Cardiac fibroblast (primary cell): ENCODE results near the gene RBKS.
A peak's percentile ranks its signal among the peaks of the same experiment; 100 is the strongest.

Experiments used
- DNase-seq, 2 donors: peaks; one replicate each; pipeline versions ENCODE4 v3.0.0 to v3.0.0-alpha.2; 2010; ENCODE audit warnings: low read depth in 2 of 2
- H3K4me3 ChIP-seq, 2 donors: replicated peaks in 1 of 2; 1 replicate in 1 of 2; 2 replicates in 1 of 2; pipeline ENCODE4 v1.5.1; 2011; ENCODE audit warnings: low read depth in 2 of 2, low read length in 2 of 2, mild to moderate bottlenecking in 2 of 2, moderate library complexity in 1 of 2
- CTCF ChIP-seq: IDR thresholded peaks from one replicate; pipeline ENCODE4 v1.5.1; 2011; ENCODE audit warnings: low read depth, mild to moderate bottlenecking, low read length, inconsistent platforms

RBKS gene

GRCh38 chr2:27890146-27890923 is at the start of gene RBKS, which contains the start of gene BABAM2:
Gene RBKS (minus strand): TSS chr2:27890387. CDS start chr2:27890345, 42 bp downstream.
Gene BABAM2 (plus strand): TSS chr2:27890729. CDS start chr2:27894557, 3,828 bp downstream.
- no peak for TF ChIP-seq CTCF
- DNase-seq: peak; percentile 81 to 87
- peak within 1 kb of the TSS; percentile 79 to 84 for H3K4me3 ChIP-seq

GRCh38 chr2:27935026-27935425 is 44.8 kb upstream of the RBKS start:
- no peak overlapping the region for H3K4me3 ChIP-seq
- no peak for DNase-seq
- TF ChIP-seq CTCF: no peak

GRCh38 chr2:27932396-27932795 is 42.2 kb upstream of the RBKS start:
- no peak for TF ChIP-seq CTCF
- H3K4me3 ChIP-seq: no peak overlapping the region
- peak; percentile 18 to 75 for DNase-seq

DNA sequence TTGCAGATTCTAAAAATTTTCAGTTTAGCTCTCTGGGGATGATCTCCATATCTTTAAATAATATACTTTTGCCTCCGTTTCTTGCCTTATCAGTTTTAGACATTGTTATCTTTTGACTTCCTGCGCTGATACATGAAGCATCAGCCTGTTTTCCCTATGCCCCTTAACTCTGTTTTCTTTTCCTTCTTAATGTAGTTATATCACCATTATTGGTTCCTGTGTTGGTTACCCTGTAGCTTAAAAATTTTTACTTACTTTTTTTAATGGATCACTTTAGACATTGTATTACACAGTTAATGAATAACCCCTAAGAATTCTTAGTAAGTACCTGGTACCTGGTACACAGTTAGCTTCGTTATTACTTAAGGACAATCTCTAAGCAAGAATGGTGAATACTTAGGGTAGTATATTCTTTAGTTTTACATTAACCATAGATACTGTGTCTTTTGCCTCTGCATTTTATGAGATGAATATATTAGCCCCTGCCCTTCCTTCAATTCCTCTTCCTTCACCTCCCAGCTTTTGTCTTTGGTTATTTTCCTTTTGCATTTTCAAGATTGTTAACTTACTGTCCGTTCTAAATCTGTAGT is 41.3 kb upstream of the RBKS start:
- DNase-seq: no peak
- no peak for TF ChIP-seq CTCF
- H3K4me3 ChIP-seq: no peak overlapping the region

DNA sequence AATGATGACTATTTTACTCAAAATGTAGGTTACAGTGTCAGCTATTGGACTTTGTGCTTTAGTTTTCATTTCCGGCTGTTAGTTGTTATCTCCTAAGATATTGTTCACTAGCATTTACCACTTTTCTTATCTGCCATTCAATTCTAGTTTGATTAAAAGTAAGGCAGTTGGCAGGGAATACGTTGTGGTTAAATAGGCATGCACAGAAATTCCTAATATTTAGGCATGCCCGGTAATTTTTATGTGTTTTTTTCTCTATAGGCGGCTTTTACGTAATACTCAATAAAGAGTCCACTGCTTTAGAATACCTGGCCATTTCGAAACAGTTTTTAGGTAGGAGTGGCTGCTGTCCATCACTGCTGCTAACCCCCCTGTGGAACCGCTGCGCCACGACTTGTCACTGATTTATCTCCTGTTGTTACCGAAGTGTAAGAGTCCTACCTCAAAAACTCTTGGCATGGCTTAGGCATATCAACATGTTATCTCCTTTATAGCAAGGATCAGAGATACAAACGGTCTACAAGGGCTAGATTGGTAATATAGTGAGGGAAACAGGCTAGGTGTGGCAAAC is 39.8 kb upstream of the RBKS start:
- DNase-seq: peak in 1 of 2 donors; percentile 30
- no peak overlapping the region for H3K4me3 ChIP-seq
- TF ChIP-seq CTCF: no peak

GRCh38 chr2:27925766-27926472 is 35.7 kb upstream of the RBKS start:
- DNase-seq: no peak
- TF ChIP-seq CTCF: no peak
- H3K4me3 ChIP-seq: no peak overlapping the region
